Parathyroid adenoma (tissue), 2 donors: ENCODE measurements around the gene SOCS6.
"Not testable (repeated sequence)": the region's sequence is repeated elsewhere in the genome, so short reads cannot be mapped to it uniquely, and the experiment has no call there.

ENCODE experiments used
- H2AFZ ChIP-seq: fragments of 300-600 bp; sonication (generic); one replicate; pipeline ENCODE4 v1.7.0; 2017; ENCODE audit warnings: antibody characterized with exemption, mild to moderate bottlenecking
- H3K27ac ChIP-seq: fragments of 300-600 bp; sonication (generic); one replicate; pipeline ENCODE4 v1.7.0; 2017
- H3K27me3 ChIP-seq: fragments of 300-600 bp; sonication (generic); one replicate; pipeline ENCODE4 v1.7.0; 2017; ENCODE audit warnings: low read length; ENCODE audit not compliant: control insufficient read depth, insufficient read depth
- H3K36me3 ChIP-seq: fragments of 300-600 bp; sonication (generic); one replicate; pipeline ENCODE4 v1.7.0; 2017; ENCODE audit warnings: low read length; ENCODE audit not compliant: control insufficient read depth, insufficient read depth
- H3K4me1 ChIP-seq: fragments of 300-600 bp; sonication (generic); one replicate; pipeline ENCODE4 v1.7.0; 2017; ENCODE audit warnings: control low read depth
- H3K4me2 ChIP-seq: fragments of 300-600 bp; sonication (generic); one replicate; pipeline ENCODE4 v1.7.0; 2017; ENCODE audit warnings: low read length
- H3K4me3 ChIP-seq: fragments of 300-600 bp; sonication (generic); one replicate; pipeline ENCODE4 v1.7.0; 2017; ENCODE audit warnings: low read depth, low read length
- H3K79me2 ChIP-seq: fragments of 300-600 bp; sonication (generic); one replicate; pipeline ENCODE4 v1.7.0; 2017; ENCODE audit warnings: control low read depth
- H3K9ac ChIP-seq: fragments of 300-600 bp; sonication (generic); one replicate; pipeline ENCODE4 v1.7.0; 2017; ENCODE audit warnings: mild to moderate bottlenecking
- H3K9me3 ChIP-seq: fragments of 300-600 bp; sonication (generic); one replicate; pipeline ENCODE4 v1.7.0; 2017; ENCODE audit warnings: low read length; ENCODE audit not compliant: control insufficient read depth
- CTCF ChIP-seq: fragments of 300-600 bp; sonication (generic); IDR thresholded peaks from one replicate; pipeline ENCODE4 v1.7.0; 2017; ENCODE audit warnings: antibody characterized with exemption, mild to moderate bottlenecking
- donor health status: primary hyperparathyroidism.

The SOCS6 gene

DNA sequence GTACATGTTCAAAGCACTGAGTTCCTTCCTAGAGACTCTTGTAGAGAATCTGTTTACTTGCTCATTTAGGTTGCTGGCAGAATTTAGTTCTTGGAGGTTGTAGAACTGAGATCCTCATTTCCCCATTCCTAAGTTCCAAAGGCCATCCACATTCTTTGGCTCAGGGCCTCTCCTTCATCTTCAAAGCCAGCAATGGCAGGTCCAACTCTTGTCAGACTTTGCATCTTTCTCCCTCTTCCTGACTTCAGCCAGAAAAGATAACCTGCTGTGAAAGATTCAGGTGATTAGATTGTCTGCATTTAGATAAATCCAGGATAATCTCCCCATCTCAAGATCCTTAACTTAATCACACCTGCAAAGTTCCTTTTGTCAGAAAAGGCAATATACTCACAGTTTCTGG is 51.1 kb downstream of the SOCS6 start:
- no peaks in the 10 kb centered on the region for H3K79me2 ChIP-seq
- H3K4me2 ChIP-seq: no peak overlapping the region
- H3K27me3 ChIP-seq: no peaks in the 10 kb centered on the region
- H2AFZ ChIP-seq: no peak overlapping the region
- H3K9ac ChIP-seq: no peak overlapping the region
- H3K9me3 ChIP-seq: no peaks in the 10 kb centered on the region
- H3K4me1 ChIP-seq: no peaks in the 10 kb centered on the region
- TF ChIP-seq CTCF: no peak
- H3K4me3 ChIP-seq: no peak overlapping the region
- H3K36me3 ChIP-seq: no peaks in the 10 kb centered on the region
- no peak overlapping the region for H3K27ac ChIP-seq

DNA sequence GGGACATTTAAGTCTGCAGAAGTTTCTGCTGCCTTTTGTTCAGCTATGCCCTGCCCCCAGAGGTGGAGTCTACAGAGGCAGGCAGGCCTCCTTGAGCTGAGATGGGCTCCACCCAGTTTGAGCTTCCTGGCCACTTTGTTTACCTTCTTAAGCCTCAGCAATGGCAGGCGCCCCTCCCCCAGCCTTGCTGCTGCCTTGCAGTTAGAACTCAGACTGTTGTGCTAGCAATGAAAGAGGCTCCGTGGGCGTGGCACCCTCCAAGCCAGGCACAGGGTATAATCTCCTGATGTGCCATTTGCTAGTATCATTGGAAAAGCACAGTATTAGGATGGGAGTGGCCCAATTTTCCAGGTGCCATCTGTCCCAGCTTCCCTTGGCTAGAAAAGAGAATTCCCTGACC is 59.6 kb downstream of the SOCS6 start:
- not testable (repeated sequence) for H3K27me3 ChIP-seq, H3K4me3 ChIP-seq, H3K36me3 ChIP-seq, H3K9me3 ChIP-seq, H3K79me2 ChIP-seq, H3K27ac ChIP-seq, H3K4me2 ChIP-seq, H3K9ac ChIP-seq, H3K4me1 ChIP-seq, H2AFZ ChIP-seq

DNA sequence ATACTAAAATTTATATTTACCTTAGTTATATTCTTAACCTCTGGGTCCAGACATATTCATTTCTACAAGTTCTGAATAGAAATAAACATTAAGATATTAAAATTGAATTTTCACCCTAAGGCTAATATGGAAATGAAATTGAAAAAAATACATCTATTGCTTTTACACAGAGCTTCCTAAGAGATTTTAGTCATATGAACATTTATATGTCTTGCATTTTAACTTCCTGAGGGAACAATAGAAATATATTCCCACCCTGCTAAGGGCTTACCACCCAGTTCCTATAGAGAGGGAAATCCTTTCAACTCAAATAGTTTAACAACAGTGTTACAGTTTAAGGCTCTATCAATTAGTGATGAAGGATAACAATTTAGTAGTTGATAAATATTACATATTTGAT is 60.5 kb downstream of the SOCS6 start:
- H3K9ac ChIP-seq: no peak overlapping the region

GRCh38 chr18:70354080-70354479 is 65.2 kb downstream of the SOCS6 start:
- no peak for TF ChIP-seq CTCF
- Histone ChIP-seq H3K4me3 (no peak overlapping the region), H3K27ac (no peak overlapping the region), H2AFZ (no peak overlapping the region), H3K36me3 (no peaks in the 10 kb centered on the region), H3K27me3 (no peaks in the 10 kb centered on the region), H3K9ac (no peak overlapping the region), H3K4me1 (no peaks in the 10 kb centered on the region), H3K4me2 (no peak overlapping the region), H3K9me3 (no peaks in the 10 kb centered on the region), H3K79me2 (no peaks in the 10 kb centered on the region)

More for the DNA sequence above, 60.5 kb downstream of the SOCS6 start:
- Histone ChIP-seq H3K4me2 (no peak overlapping the region), H3K27ac (no peak overlapping the region), H3K27me3 (no peaks in the 10 kb centered on the region), H3K36me3 (no peaks in the 10 kb centered on the region), H3K9me3 (no peaks in the 10 kb centered on the region), H3K4me3 (no peak overlapping the region), H3K4me1 (no peaks in the 10 kb centered on the region), H2AFZ (no peak overlapping the region), H3K79me2 (no peaks in the 10 kb centered on the region)
- TF ChIP-seq CTCF: no peak

- no peaks in the 10 kb centered on the region for H3K9me3 ChIP-seq
- no peak overlapping the region for H3K4me3 ChIP-seq
- no peaks in the 10 kb centered on the region for H3K36me3 ChIP-seq
- TF ChIP-seq CTCF: no peak
- no peak overlapping the region for H3K27ac ChIP-seq
- H3K27me3 ChIP-seq: no peaks in the 10 kb centered on the region
- no peak overlapping the region for H2AFZ ChIP-seq
- no peaks in the 10 kb centered on the region for H3K4me1 ChIP-seq
- H3K9ac ChIP-seq: no peak overlapping the region
- no peak overlapping the region for H3K4me2 ChIP-seq
- H3K79me2 ChIP-seq: no peaks in the 10 kb centered on the region
Measured at GRCh38 chr18:70354771-70355170, 65.9 kb downstream of the SOCS6 start.
